Measurements from ENCODE around the gene PTPRE.

- TF ChIP-seq CTCF (IDR thresholded peaks at IDR 0.05 in 2 of 3, conservative IDR thresholded peaks at IDR 0.05 in 1 of 3; ENCODE audit: borderline replicate concordance in 1 of 3, insufficient read depth in 1 of 3, low read depth in 2 of 3, low read length in 2 of 3) (no peak), SP1 (IDR thresholded peaks at IDR 0.05; ENCODE audit: low read depth) (no peak), SRF (IDR thresholded peaks at IDR 0.05; ENCODE audit: low read depth) (no peak), POLR2A (IDR thresholded peaks at IDR 0.05; ENCODE audit: borderline replicate concordance, extremely low read depth, insufficient read depth, insufficient read length) (no peak), POLR2AphosphoS5 (IDR thresholded peaks at IDR 0.05; ENCODE audit: low read depth, low read length) (no peak), ZBTB33 (IDR thresholded peaks at IDR 0.05; ENCODE audit: extremely low read depth, insufficient replicate concordance, low read length) (no peak), RAD21 (IDR thresholded peaks at IDR 0.05; ENCODE audit: low read depth) (no peak), ZNF274 (IDR thresholded peaks at IDR 0.05; ENCODE audit: low read depth, low read length) (no peak), ATF3 (IDR thresholded peaks at IDR 0.05) (no peak)
Measured at GRCh38 chr10:127932521-127933270, 25.8 kb downstream of the PTPRE start.

All from HCT116 (cell line).